GM12878 (cell line): ENCODE measurements around the gene OR4F15. TPM values are rescaled to one million over a fixed set of nuclear protein-coding genes. Genes with fewer than 3 reads are reported as not detected.
"Not testable (repeated sequence)": the region's sequence is repeated elsewhere in the genome, so short reads cannot be mapped to it uniquely, and the experiment has no call there.

Experiments used
- ATAC-seq: fragments of 200-7000 bp; cut with Tn5 transposase; 3 replicates; pipeline ENCODE4 v1.9.1; 2020; ENCODE audit warnings: mild to moderate bottlenecking, moderate library complexity
- BruUV-seq: library from RNA; stranded (reverse); fragments of 400-500 nt; replicated peaks from 2 replicates; lab custom pipeline; 2021; lab: Mats Ljungman, UMichigan
- CTCF ChIA-PET: fragments of 300-600 bp; sonication (Branson Sonifier 250); formaldehyde crosslinking; extraction: SDS; loops from one replicate; lab custom pipeline; 2021; ENCODE audit warnings: inconsistent platforms; lab: Yijun Ruan, JAX
- POLR2A ChIA-PET: fragments of 350-600 bp; formaldehyde crosslinking; extraction: SDS; loops from one replicate; lab custom pipeline; 2021; ENCODE audit warnings: inconsistent platforms; lab: Charles Lee
- RAD21 ChIA-PET: fragments of 300-600 bp; sonication (Branson Sonifier 250); formaldehyde crosslinking; loops from one replicate; lab custom pipeline; 2023; ENCODE audit warnings: antibody characterized with exemption; ENCODE audit not compliant: unreplicated experiment; lab: Charles Lee
- SMC1A ChIA-PET: fragments of 300-600 bp; sonication (Branson Sonifier 250); formaldehyde crosslinking; loops from one replicate; lab custom pipeline; 2023; ENCODE audit not compliant: unreplicated experiment, uncharacterized antibody; lab: Charles Lee
- DNase-seq: peaks from one replicate; pipeline ENCODE4 v3.0.0-alpha.2; 2011; ENCODE audit warnings: low read depth, low spot score
- FAIRE-seq: peaks from 3 replicates; lab custom pipeline; 2011; peaks lifted over from hg19 to GRCh38; lab: Jason Lieb, UNC
- H2AFZ ChIP-seq: 2 replicates; pipeline ENCODE4 v1.6.0; 2011; ENCODE audit warnings: low read depth, low read length, control low read depth; ENCODE audit not compliant: control insufficient read depth
- H3K27ac ChIP-seq: 2 replicates; pipeline ENCODE4 v1.5.1; 2011; ENCODE audit warnings: control low read depth; ENCODE audit not compliant: control insufficient read depth, insufficient read depth
- H3K27me3 ChIP-seq, 2 experiments: replicated peaks in 1 of 2; 2 replicates each; pipeline versions ENCODE4 v1.6.0 to v1.6.1; 2011; ENCODE audit warnings: low read length in 1 of 2; ENCODE audit not compliant: control insufficient read depth in 2 of 2, insufficient read depth in 2 of 2
- H3K36me3 ChIP-seq, 2 experiments: 2 replicates each; pipeline ENCODE4 v1.5.1; 2011; ENCODE audit warnings: low read length in 1 of 2; ENCODE audit not compliant: control insufficient read depth in 2 of 2, insufficient read depth in 2 of 2
- H3K4me1 ChIP-seq: 2 replicates; pipeline ENCODE4 v1.6.1; 2011; ENCODE audit warnings: mild to moderate bottlenecking, low read length, moderate library complexity, mixed read lengths; ENCODE audit not compliant: control insufficient read depth, insufficient read depth
- H3K4me2 ChIP-seq: 2 replicates; pipeline ENCODE4 v1.6.0; 2011; ENCODE audit warnings: control low read depth; ENCODE audit not compliant: control insufficient read depth, insufficient read depth
- H3K4me3 ChIP-seq: fragments of 200-600 bp; sonication (generic); 2 replicates; pipeline ENCODE4 v1.5.1; 2016
- H3K79me2 ChIP-seq: 2 replicates; pipeline ENCODE4 v1.6.0; 2011; ENCODE audit warnings: low read length; ENCODE audit not compliant: control insufficient read depth, insufficient read depth
- H3K9ac ChIP-seq: 2 replicates; pipeline ENCODE4 v1.8.0; 2011; ENCODE audit warnings: low read length, control low read depth, mixed read lengths; ENCODE audit not compliant: control insufficient read depth, insufficient read depth
- H3K9me3 ChIP-seq: replicated peaks from 3 replicates; pipeline ENCODE4 v1.5.1; 2011; ENCODE audit warnings: mild to moderate bottlenecking, low read length; ENCODE audit not compliant: control insufficient read depth, insufficient read depth
- H4K20me1 ChIP-seq: 2 replicates; pipeline ENCODE4 v1.6.0; 2011; ENCODE audit not compliant: control insufficient read depth, insufficient read depth
- CBFB ChIP-seq: IDR thresholded peaks from 2 replicates; pipeline ENCODE4 v1.6.1; 2016; ENCODE audit warnings: antibody characterized with exemption, low read depth
- CREM ChIP-seq: IDR thresholded peaks from 2 replicates; pipeline ENCODE4 v1.6.1; 2014; ENCODE audit warnings: antibody characterized with exemption, low read depth
- ELK1 ChIP-seq: IDR thresholded peaks from 2 replicates; pipeline ENCODE4 v1.6.1; 2012; ENCODE audit warnings: low read depth, low read length, improper control_type of control experiment
- KAT2A ChIP-seq: conservative IDR thresholded peaks from 2 replicates; pipeline ENCODE4 v1.6.1; 2011; ENCODE audit warnings: low read depth, low read length; ENCODE audit not compliant: control insufficient read depth
- KDM1A ChIP-seq: fragments of 200-600 bp; sonication (generic); IDR thresholded peaks from 2 replicates; pipeline ENCODE4 v1.6.1; 2016; ENCODE audit warnings: borderline replicate concordance
- MEF2A ChIP-seq: IDR thresholded peaks from 2 replicates; pipeline ENCODE4 v1.6.1; 2011; ENCODE audit warnings: low read depth, mild to moderate bottlenecking, low read length, moderate library complexity; ENCODE audit not compliant: insufficient read depth
- NFXL1 ChIP-seq: fragments of 450-650 bp; IDR thresholded peaks from 2 replicates; pipeline ENCODE4 v1.6.1; 2017; ENCODE audit warnings: antibody characterized with exemption, mild to moderate bottlenecking, borderline replicate concordance
- NR2C1 ChIP-seq: fragments of 450-650 bp; IDR thresholded peaks from 2 replicates; pipeline ENCODE4 v1.6.1; 2017; ENCODE audit warnings: antibody characterized with exemption, mild to moderate bottlenecking, moderate library complexity
- POLR2AphosphoS2 ChIP-seq: IDR thresholded peaks from 2 replicates; pipeline ENCODE4 v1.6.1; 2011; ENCODE audit warnings: low read depth, mild to moderate bottlenecking, low read length, improper control_type of control experiment, moderate library complexity
- RBBP5 ChIP-seq: fragments of 200-600 bp; sonication (generic); conservative IDR thresholded peaks from 2 replicates; pipeline ENCODE4 v1.6.1; 2016
- RELA ChIP-seq: fragments of 450-650 bp; IDR thresholded peaks from 2 replicates; pipeline ENCODE4 v1.8.0; 2014; ENCODE audit warnings: borderline replicate concordance; ENCODE audit not compliant: partially characterized antibody
- SIN3A ChIP-seq: IDR thresholded peaks from 2 replicates; pipeline ENCODE4 v1.6.1; 2012; ENCODE audit warnings: low read depth, low read length, improper control_type of control experiment
- SMC3 ChIP-seq: IDR thresholded peaks from 2 replicates; pipeline ENCODE4 v1.6.1; 2011; ENCODE audit warnings: low read length, improper control_type of control experiment, borderline replicate concordance
- USF1 ChIP-seq: IDR thresholded peaks from 2 replicates; pipeline ENCODE4 v1.6.1; 2011; ENCODE audit warnings: borderline replicate concordance, low read depth, mild to moderate bottlenecking, moderate library complexity, mixed read lengths, low read length; ENCODE audit not compliant: insufficient read depth; ENCODE audit errors: extremely low read length
- YBX1 ChIP-seq: fragments of 450-650 bp; IDR thresholded peaks from 2 replicates; pipeline ENCODE4 v1.6.1; 2016; ENCODE audit warnings: antibody characterized with exemption
- ZNF207 ChIP-seq: fragments of 450-650 bp; IDR thresholded peaks from 2 replicates; pipeline ENCODE4 v1.6.1; 2014; ENCODE audit warnings: antibody characterized with exemption, mild to moderate bottlenecking, borderline replicate concordance
- WGBS: methylation state at CpG from one replicate; pipeline ENCODE4 v1.1.6; 2016; ENCODE audit warnings: low lambda C conversion rate; ENCODE audit not compliant: insufficient replicate concordance, insufficient coverage; ENCODE audit errors: missing lambda C conversion rate; 5-methylcytosine and 5-hydroxymethylcytosine counted together
- in situ Hi-C: fragments of 300-500 bp; cut with MboI; formaldehyde crosslinking; loops from 9 replicates; pipeline ENCODE4 v1.14.3; 2018; ENCODE audit warnings: mixed read lengths
- intact Hi-C: fragments of 100-400 bp; cut with micrococcal nuclease; formaldehyde crosslinking; loops from one replicate; pipeline ENCODE4 v1.14.2; 2022; ENCODE audit not compliant: unreplicated experiment
- polyA plus RNA-seq, 11 experiments: library from polyadenylated mRNA; depleted of rRNA in 4 of 11; unstranded in 6 of 11; stranded (reverse) in 5 of 11; fragments of >200 nt; fragmentation: Nextera tagmentation in 4 of 11; fragmentation: Illumina TruSeq in 1 of 11; extraction: Ambion mirVana in 4 of 11; extraction: Trizol in 1 of 11; gene quantifications; 1 replicate in 1 of 11; 2 replicates in 10 of 11; pipeline versions ENCODE4 v1.2.1 to v1.2.3, GENCODE V29; 2011 to 2016; ENCODE audit warnings: inconsistent platforms in 2 of 11, missing spikeins in 2 of 11, low read depth in 1 of 11
- total RNA-seq, 4 experiments: library from RNA; depleted of rRNA in 3 of 4; stranded (reverse); fragments of >200 nt in 3 of 4; fragmentation: Illumina TruSeq in 1 of 4; extraction: Trizol in 1 of 4; gene quantifications; 2 replicates each; pipeline versions ENCODE4 v1.2.1 to v1.2.3, GENCODE V29; 2013 to 2021
- TF ChIP-seq, protein P1 (sequence below): fragments of 450-650 bp; IDR thresholded peaks from 2 replicates; pipeline ENCODE4 v1.6.1; 2017; ENCODE audit warnings: borderline replicate concordance

OR4F15 gene
- total and polyA plus RNA-seq, 10 of the 15 experiments (the other 5 are each of a cell fraction or from before 2014, with no cell fraction given), result not detected

DNA sequence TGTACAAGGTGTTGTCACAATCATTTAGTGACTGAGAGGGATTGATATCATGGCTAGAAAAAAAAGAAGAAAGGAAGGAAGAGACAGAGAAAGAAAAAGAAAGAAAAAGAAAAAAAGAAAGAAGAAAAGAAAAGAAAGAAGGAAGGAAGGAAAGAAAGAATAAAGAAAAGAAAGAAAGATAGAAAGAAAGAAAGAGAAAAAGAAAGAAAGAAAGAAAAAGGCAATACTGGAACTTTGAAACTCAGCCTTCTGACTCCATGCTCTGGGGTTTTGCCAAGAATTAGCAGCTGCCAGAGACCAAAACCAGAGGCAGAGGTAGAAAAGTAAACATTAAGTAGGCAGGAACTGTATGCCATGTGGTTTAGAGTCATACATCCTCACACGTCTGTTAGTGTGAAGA is 31.8 kb upstream of the OR4F15 start:
- H3K79me2 ChIP-seq, RAD21 ChIA-PET, H4K20me1 ChIP-seq, H3K4me1 ChIP-seq, H3K27me3 ChIP-seq, in situ Hi-C loops, H3K4me3 ChIP-seq, DNase-seq, H3K9me3 ChIP-seq, POLR2A ChIA-PET, CTCF ChIA-PET, H3K9ac ChIP-seq, H2AFZ ChIP-seq, H3K4me2 ChIP-seq, intact Hi-C loops, FAIRE-seq, ATAC-seq, H3K27ac ChIP-seq, SMC1A ChIA-PET, H3K36me3 ChIP-seq, BruUV-seq: not testable (repeated sequence)
- WGBS, result 8% methylated on average over 1 of the region's 1 CpG

DNA sequence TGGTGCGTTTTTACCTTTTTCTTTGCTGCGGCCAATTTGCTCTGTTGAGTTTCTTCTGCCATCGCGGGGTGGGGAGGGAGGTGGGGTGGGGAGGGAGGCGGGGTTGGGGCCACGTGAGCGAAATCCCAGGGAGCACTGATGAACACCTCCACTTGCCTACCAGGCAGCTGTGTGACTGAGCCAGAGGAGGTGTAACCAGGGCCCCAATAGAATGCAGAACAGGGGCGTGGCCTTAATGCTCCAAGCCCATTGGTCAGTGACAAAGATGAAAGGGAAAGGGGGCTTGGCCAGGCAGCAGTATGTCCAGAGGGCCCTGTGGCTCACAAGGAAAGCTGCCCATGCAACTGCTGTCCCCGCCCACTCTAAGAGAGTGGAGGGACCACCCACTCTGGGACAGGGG is 30.1 kb upstream of the OR4F15 start:
- 30% methylated on average over 3 of the region's 9 CpGs for WGBS
- no TSS peak for BruUV-seq
- in situ Hi-C loops, result no loop called here
- TF ChIP-seq RBBP5, result no peak
- TF ChIP-seq KDM1A, result no peak
- no peak for TF ChIP-seq POLR2AphosphoS2
- no peak for TF ChIP-seq SIN3A
- TF ChIP-seq USF1, result no peak
- TF ChIP-seq SMC3, result no peak
- TF ChIP-seq NFXL1, result no peak
- no peak for TF ChIP-seq CREM
- no peak for TF ChIP-seq MEF2A
- no peak for TF ChIP-seq CBFB
- no peak for TF ChIP-seq YBX1
- no peak for TF ChIP-seq KAT2A
- no peak for TF ChIP-seq ZNF207
- no peak for TF ChIP-seq ELK1
- no peak for TF ChIP-seq NR2C1
- no peak for TF ChIP-seq RELA
- TF ChIP-seq, protein P1, sequence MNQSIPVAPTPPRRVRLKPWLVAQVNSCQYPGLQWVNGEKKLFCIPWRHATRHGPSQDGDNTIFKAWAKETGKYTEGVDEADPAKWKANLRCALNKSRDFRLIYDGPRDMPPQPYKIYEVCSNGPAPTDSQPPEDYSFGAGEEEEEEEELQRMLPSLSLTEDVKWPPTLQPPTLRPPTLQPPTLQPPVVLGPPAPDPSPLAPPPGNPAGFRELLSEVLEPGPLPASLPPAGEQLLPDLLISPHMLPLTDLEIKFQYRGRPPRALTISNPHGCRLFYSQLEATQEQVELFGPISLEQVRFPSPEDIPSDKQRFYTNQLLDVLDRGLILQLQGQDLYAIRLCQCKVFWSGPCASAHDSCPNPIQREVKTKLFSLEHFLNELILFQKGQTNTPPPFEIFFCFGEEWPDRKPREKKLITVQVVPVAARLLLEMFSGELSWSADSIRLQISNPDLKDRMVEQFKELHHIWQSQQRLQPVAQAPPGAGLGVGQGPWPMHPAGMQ, result no peak

More for the DNA sequence above, 30.1 kb upstream of the OR4F15 start:
- Histone ChIP-seq H3K27me3 (no peaks in the 10 kb centered on the region), H3K4me3 (no peak overlapping the region), H4K20me1 (no peaks in the 10 kb centered on the region), H3K79me2 (no peaks in the 10 kb centered on the region), H2AFZ (no peak overlapping the region), H3K9me3 (no peaks in the 10 kb centered on the region), H3K27ac (no peak overlapping the region), H3K4me1 (no peaks in the 10 kb centered on the region), H3K36me3 (no peaks in the 10 kb centered on the region), H3K9ac (no peak overlapping the region), H3K4me2 (no peak overlapping the region)
- FAIRE-seq (no peak), ATAC-seq (no peak), DNase-seq (no peak)
- CTCF ChIA-PET, result no interaction called here
- SMC1A ChIA-PET, result no interaction called here
- intact Hi-C loops, result no loop called here
- POLR2A ChIA-PET, result no interaction called here
- RAD21 ChIA-PET, result interaction anchor here (0.7 kb wide), 1 partner anchor 116 kb away, joined by 3 read pairs; no protein-coding TSS in a partner anchor
